Dermis microvascular lymphatic vessel endothelial cell (primary cell): ENCODE results near the gene RTP1. TPM values are rescaled to one million over a fixed set of nuclear protein-coding genes. Genes with fewer than 3 reads are reported as not detected.
"Not testable (repeated sequence)": the region's sequence is repeated elsewhere in the genome, so short reads cannot be mapped to it uniquely, and the experiment has no call there.

Experiments
- DNase-seq, 2 donors: peaks; one replicate each; pipeline versions ENCODE4 v3.0.0 to v3.0.0-alpha.2; 2010; ENCODE audit warnings: low read depth in 2 of 2
- total RNA-seq: library from RNA; depleted of rRNA; stranded (reverse); fragments of >200 nt; gene quantifications from 2 replicates; pipeline ENCODE4 v1.2.1, GENCODE V29; 2014

RTP1 gene
- total RNA-seq, 1 donor from 2014 or later, result not detected

GRCh38 chr3:187198490-187198889 lies 1.2 kb downstream of the RTP1 start:
- DNase-seq, result no peak

GRCh38 chr3:187199463-187200050 lies 2.3 kb downstream of the RTP1 start:
- not testable (repeated sequence) for DNase-seq

- no peak for DNase-seq
Observed at GRCh38 chr3:187205683-187206082, 8.4 kb downstream of the RTP1 start.

- DNase-seq, result no peak
Observed at GRCh38 chr3:187207062-187207461, 9.8 kb downstream of the RTP1 start.

GRCh38 chr3:187207624-187208023 lies 10.3 kb downstream of the RTP1 start:
- DNase-seq, result no peak

GRCh38 chr3:187208159-187208558 lies 10.9 kb downstream of the RTP1 start:
- DNase-seq, result peak in 1 of 2 donors; percentile 11

- no peak for DNase-seq
Observed at GRCh38 chr3:187209491-187209890, 12.2 kb downstream of the RTP1 start.

- no peak for DNase-seq
Observed at GRCh38 chr3:187210091-187210490, 12.8 kb downstream of the RTP1 start.

GRCh38 chr3:187210545-187211327 lies 13.4 kb downstream of the RTP1 start:
- no peak for DNase-seq

GRCh38 chr3:187211532-187212195 lies 14.4 kb downstream of the RTP1 start:
- DNase-seq, result no peak

GRCh38 chr3:187212196-187212545 lies 14.9 kb downstream of the RTP1 start:
- DNase-seq, result no peak

- DNase-seq, result no peak
Observed at GRCh38 chr3:187212705-187213104, 15.4 kb downstream of the RTP1 start.

- no peak for DNase-seq
Observed at GRCh38 chr3:187213616-187214015, 16.3 kb downstream of the RTP1 start.

GRCh38 chr3:187215460-187215859 lies 18.2 kb downstream of the RTP1 start:
- DNase-seq, result no peak

GRCh38 chr3:187222801-187223200 lies 25.5 kb downstream of the RTP1 start:
- no peak for DNase-seq

- peak in 1 of 2 donors; percentile 5 for DNase-seq
Observed at GRCh38 chr3:187223799-187224198, 26.5 kb downstream of the RTP1 start.

- no peak for DNase-seq
Observed at GRCh38 chr3:187227658-187228258, 30.5 kb downstream of the RTP1 start.

GRCh38 chr3:187228740-187229139 lies 31.5 kb downstream of the RTP1 start:
- DNase-seq, result no peak

- DNase-seq, result no peak
Observed at GRCh38 chr3:187230011-187230410, 32.7 kb downstream of the RTP1 start.

GRCh38 chr3:187236962-187237361 lies 39.7 kb downstream of the RTP1 start:
- DNase-seq, result no peak

GRCh38 chr3:187237741-187238140 lies 40.5 kb downstream of the RTP1 start:
- DNase-seq, result no peak

GRCh38 chr3:187238239-187238638 lies 41.0 kb downstream of the RTP1 start:
- DNase-seq, result no peak
